Midbrain (tissue), 1 donor: ENCODE results near the gene HES4.
"Not testable (repeated sequence)": the region's sequence is repeated elsewhere in the genome, so short reads cannot be mapped to it uniquely, and the experiment has no call there.

ENCODE experiments used
- DNase-seq: peaks from one replicate; lab custom pipeline; 2025; lab: John Stamatoyannopoulos, UW

Gene HES4

GRCh38 chr1:1018321-1018685 lies 18.4 kb upstream of the HES4 start:
- DNase-seq = not testable (repeated sequence)

- DNase-seq = not testable (repeated sequence)
Measured at GRCh38 chr1:1017397-1018320, 17.8 kb upstream of the HES4 start.

GRCh38 chr1:1014799-1015681 lies 15.1 kb upstream of the HES4 start:
- DNase-seq = no peak

- no peak for DNase-seq
Measured at GRCh38 chr1:1013922-1014648, 14.2 kb upstream of the HES4 start.

GRCh38 chr1:1013105-1013921 lies 13.4 kb upstream of the HES4 start, which contains the start of gene ISG15:
Gene ISG15, plus strand, starts transcription at chr1:1013497. Its CDS starts 77 bp downstream, at chr1:1013574.
- peak; percentile 83 for DNase-seq

GRCh38 chr1:1012736-1013104 lies 12.8 kb upstream of the HES4 start:
- DNase-seq = not testable (repeated sequence)

- DNase-seq = no peak
Measured at GRCh38 chr1:1011396-1011949, 11.6 kb upstream of the HES4 start.

GRCh38 chr1:1010131-1010530 lies 10.2 kb upstream of the HES4 start:
- DNase-seq = not testable (repeated sequence)

GRCh38 chr1:1006305-1007159 lies 6.6 kb upstream of the HES4 start:
- DNase-seq = no peak

- no peak for DNase-seq
Measured at GRCh38 chr1:1005774-1006304, 5.9 kb upstream of the HES4 start.

- DNase-seq = no peak
Measured at GRCh38 chr1:1004780-1005697, 5.1 kb upstream of the HES4 start.

GRCh38 chr1:1004420-1004779 lies 4.5 kb upstream of the HES4 start:
- DNase-seq = no peak

- DNase-seq = no peak
Measured at GRCh38 chr1:1003618-1004419, 3.9 kb upstream of the HES4 start.

- no peak for DNase-seq
Measured at GRCh38 chr1:1001057-1001783, 1.3 kb upstream of the HES4 start.

- no peak for DNase-seq
Measured at GRCh38 chr1:1000357-1001056, 610 bp upstream of the HES4 start.

GRCh38 chr1:998995-999724 lies 737 bp downstream of the HES4 start:
- DNase-seq = no peak
